HEK293 (cell line): ENCODE results near the gene CYTL1.

Source experiments
- CTCF ChIA-PET: fragments of 350-600 bp; formaldehyde crosslinking; extraction: SDS; loops from one replicate; lab custom pipeline; 2021; ENCODE audit warnings: antibody characterized with exemption; lab: Yijun Ruan, JAX
- POLR2A ChIA-PET: fragments of 300-600 bp; formaldehyde crosslinking; extraction: SDS; loops from one replicate; lab custom pipeline; 2020; ENCODE audit warnings: antibody characterized with exemption, inconsistent platforms; lab: Yijun Ruan, JAX
- H3K27ac ChIP-seq: fragments of 200-500 bp; sonication (Bioruptor generic); 2 replicates; pipeline ENCODE4 v1.5.1; 2014; ENCODE audit warnings: low read depth, low read length, control low read depth, inconsistent platforms; ENCODE audit errors: extremely low read depth
- H3K36me3 ChIP-seq, 2 experiments: fragments of 200-500 bp in 1 of 2; sonication (Bioruptor generic) in 1 of 2; 1 replicate in 1 of 2; 2 replicates in 1 of 2; pipeline ENCODE4 v1.5.1; 2014 to 2017; ENCODE audit warnings: inconsistent platforms in 2 of 2, low read length in 2 of 2; ENCODE audit not compliant: control insufficient read depth in 2 of 2, insufficient read depth in 1 of 2
- H3K4me1 ChIP-seq: fragments of 200-500 bp; sonication (Bioruptor generic); 2 replicates; pipeline ENCODE4 v1.5.1; 2014; ENCODE audit warnings: mild to moderate bottlenecking, low read length, inconsistent platforms; ENCODE audit not compliant: control insufficient read depth, insufficient read depth
- H3K4me3 ChIP-seq: 2 replicates; pipeline ENCODE4 v1.5.1; 2011; ENCODE audit warnings: low read depth, mild to moderate bottlenecking, control low read depth, low read length, moderate library complexity
- H3K9me3 ChIP-seq: fragments of 200-500 bp; sonication (Bioruptor generic); 2 replicates; pipeline ENCODE4 v1.5.1; 2014; ENCODE audit warnings: low read depth, low read length, inconsistent platforms; ENCODE audit not compliant: control insufficient read depth, insufficient read depth
- KLF10 ChIP-seq: fragments of 450-650 bp; IDR thresholded peaks from 2 replicates; pipeline ENCODE4 v1.5.1; 2018; ENCODE audit warnings: missing biosample characterization, mild to moderate bottlenecking, missing genetic modification characterization
- KLF7 ChIP-seq: fragments of 450-650 bp; formaldehyde crosslinking; IDR thresholded peaks from 2 replicates; pipeline ENCODE4 v1.5.1; 2016; ENCODE audit warnings: missing biosample characterization, missing genetic modification characterization, borderline replicate concordance
- MZF1 ChIP-seq: fragments of 450-650 bp; formaldehyde crosslinking; IDR thresholded peaks from 2 replicates; pipeline ENCODE4 v1.5.1; 2017; ENCODE audit warnings: missing biosample characterization, missing genetic modification characterization, borderline replicate concordance
- WT1 ChIP-seq: fragments of 450-650 bp; formaldehyde crosslinking; IDR thresholded peaks from 2 replicates; pipeline ENCODE4 v1.5.1; 2016; ENCODE audit warnings: missing biosample characterization, missing genetic modification characterization
- ZBTB20 ChIP-seq: fragments of 450-650 bp; formaldehyde crosslinking; IDR thresholded peaks from 2 replicates; pipeline ENCODE4 v1.5.1; 2016; ENCODE audit warnings: missing biosample characterization, missing genetic modification characterization
- ZFP69B ChIP-seq: fragments of 450-650 bp; formaldehyde crosslinking; IDR thresholded peaks from 2 replicates; pipeline ENCODE4 v1.5.1; 2016; ENCODE audit warnings: missing biosample characterization, missing genetic modification characterization
- ZIC2 ChIP-seq: fragments of 450-650 bp; formaldehyde crosslinking; IDR thresholded peaks from 2 replicates; pipeline ENCODE4 v1.5.1; 2016; ENCODE audit warnings: missing biosample characterization, missing genetic modification characterization
- ZNF10 ChIP-seq: fragments of 450-650 bp; formaldehyde crosslinking; IDR thresholded peaks from 2 replicates; pipeline ENCODE4 v1.5.1; 2017; ENCODE audit warnings: missing biosample characterization, missing genetic modification characterization
- ZNF2 ChIP-seq: fragments of 450-650 bp; formaldehyde crosslinking; IDR thresholded peaks from 2 replicates; pipeline ENCODE4 v1.5.1; 2016; ENCODE audit warnings: missing biosample characterization, missing genetic modification characterization
- ZNF501 ChIP-seq: fragments of 450-650 bp; formaldehyde crosslinking; IDR thresholded peaks from 2 replicates; pipeline ENCODE4 v1.5.1; 2016; ENCODE audit warnings: missing biosample characterization, missing genetic modification characterization
- ZNF624 ChIP-seq: fragments of 450-650 bp; formaldehyde crosslinking; IDR thresholded peaks from 2 replicates; pipeline ENCODE4 v1.5.1; 2017; ENCODE audit warnings: missing biosample characterization, missing genetic modification characterization
- ZNF792 ChIP-seq: fragments of 450-650 bp; formaldehyde crosslinking; IDR thresholded peaks from 2 replicates; pipeline ENCODE4 v1.5.1; 2016; ENCODE audit warnings: missing biosample characterization, missing genetic modification characterization
- ZNF830 ChIP-seq: fragments of 450-650 bp; IDR thresholded peaks from 2 replicates; pipeline ENCODE4 v1.5.0; 2018; ENCODE audit warnings: missing biosample characterization, missing genetic modification characterization, low read depth, mild to moderate bottlenecking, moderate library complexity
- ZSCAN23 ChIP-seq: fragments of 450-650 bp; formaldehyde crosslinking; IDR thresholded peaks from 2 replicates; pipeline ENCODE4 v1.5.1; 2016; ENCODE audit warnings: missing biosample characterization, missing genetic modification characterization
- TF ChIP-seq, protein P1 (sequence below): fragments of 450-650 bp; formaldehyde crosslinking; conservative IDR thresholded peaks from 2 replicates; pipeline ENCODE4 v1.5.1; 2016; ENCODE audit warnings: low read depth, missing biosample characterization, missing genetic modification characterization
- TF ChIP-seq, protein P2 (sequence below): fragments of 450-650 bp; formaldehyde crosslinking; IDR thresholded peaks from 2 replicates; pipeline ENCODE4 v1.5.1; 2016; ENCODE audit warnings: missing biosample characterization, missing genetic modification characterization
- TF ChIP-seq, protein P3 (sequence below): fragments of 450-650 bp; formaldehyde crosslinking; IDR thresholded peaks from 2 replicates; pipeline ENCODE4 v1.5.1; 2016; ENCODE audit warnings: missing biosample characterization, missing genetic modification characterization

CYTL1 gene

DNA sequence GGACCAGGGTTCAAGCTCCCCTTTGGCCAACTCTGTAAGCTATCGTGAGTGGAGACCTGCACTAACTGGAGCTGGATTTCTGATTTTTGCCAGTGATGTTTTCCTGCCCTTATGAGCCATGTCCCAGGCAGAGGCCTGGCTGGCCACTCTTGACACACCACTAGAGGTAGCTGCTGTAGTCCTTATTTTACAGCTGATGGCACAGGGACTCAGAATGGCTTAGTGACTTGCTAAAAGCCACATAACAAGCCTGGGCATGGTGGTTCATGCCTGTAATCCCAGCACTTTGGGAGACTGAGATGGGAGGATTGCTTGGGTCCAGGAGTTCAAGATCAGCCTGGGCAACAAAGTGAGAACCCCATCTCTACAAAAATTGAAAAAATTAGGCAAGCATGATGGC lies 33.4 kb downstream of the CYTL1 start:
- Histone ChIP-seq H3K4me1 (no peaks in the 10 kb centered on the region), H3K9me3 (no peaks in the 10 kb centered on the region), H3K27ac (no peak overlapping the region), H3K4me3 (no peak overlapping the region), H3K36me3 (no peaks in the 10 kb centered on the region)
- TF ChIP-seq KLF7 (tag by site-specific recombination) (no peak), ZNF792 (tag by site-specific recombination) (no peak), ZNF10 (no peak), ZNF501 (tag by site-specific recombination) (no peak), MZF1 (tag by site-specific recombination) (no peak), ZNF2 (no peak), ZSCAN23 (tag by site-specific recombination) (no peak), ZBTB20 (tag by site-specific recombination) (no peak), ZFP69B (no peak)
- TF ChIP-seq, protein P1, sequence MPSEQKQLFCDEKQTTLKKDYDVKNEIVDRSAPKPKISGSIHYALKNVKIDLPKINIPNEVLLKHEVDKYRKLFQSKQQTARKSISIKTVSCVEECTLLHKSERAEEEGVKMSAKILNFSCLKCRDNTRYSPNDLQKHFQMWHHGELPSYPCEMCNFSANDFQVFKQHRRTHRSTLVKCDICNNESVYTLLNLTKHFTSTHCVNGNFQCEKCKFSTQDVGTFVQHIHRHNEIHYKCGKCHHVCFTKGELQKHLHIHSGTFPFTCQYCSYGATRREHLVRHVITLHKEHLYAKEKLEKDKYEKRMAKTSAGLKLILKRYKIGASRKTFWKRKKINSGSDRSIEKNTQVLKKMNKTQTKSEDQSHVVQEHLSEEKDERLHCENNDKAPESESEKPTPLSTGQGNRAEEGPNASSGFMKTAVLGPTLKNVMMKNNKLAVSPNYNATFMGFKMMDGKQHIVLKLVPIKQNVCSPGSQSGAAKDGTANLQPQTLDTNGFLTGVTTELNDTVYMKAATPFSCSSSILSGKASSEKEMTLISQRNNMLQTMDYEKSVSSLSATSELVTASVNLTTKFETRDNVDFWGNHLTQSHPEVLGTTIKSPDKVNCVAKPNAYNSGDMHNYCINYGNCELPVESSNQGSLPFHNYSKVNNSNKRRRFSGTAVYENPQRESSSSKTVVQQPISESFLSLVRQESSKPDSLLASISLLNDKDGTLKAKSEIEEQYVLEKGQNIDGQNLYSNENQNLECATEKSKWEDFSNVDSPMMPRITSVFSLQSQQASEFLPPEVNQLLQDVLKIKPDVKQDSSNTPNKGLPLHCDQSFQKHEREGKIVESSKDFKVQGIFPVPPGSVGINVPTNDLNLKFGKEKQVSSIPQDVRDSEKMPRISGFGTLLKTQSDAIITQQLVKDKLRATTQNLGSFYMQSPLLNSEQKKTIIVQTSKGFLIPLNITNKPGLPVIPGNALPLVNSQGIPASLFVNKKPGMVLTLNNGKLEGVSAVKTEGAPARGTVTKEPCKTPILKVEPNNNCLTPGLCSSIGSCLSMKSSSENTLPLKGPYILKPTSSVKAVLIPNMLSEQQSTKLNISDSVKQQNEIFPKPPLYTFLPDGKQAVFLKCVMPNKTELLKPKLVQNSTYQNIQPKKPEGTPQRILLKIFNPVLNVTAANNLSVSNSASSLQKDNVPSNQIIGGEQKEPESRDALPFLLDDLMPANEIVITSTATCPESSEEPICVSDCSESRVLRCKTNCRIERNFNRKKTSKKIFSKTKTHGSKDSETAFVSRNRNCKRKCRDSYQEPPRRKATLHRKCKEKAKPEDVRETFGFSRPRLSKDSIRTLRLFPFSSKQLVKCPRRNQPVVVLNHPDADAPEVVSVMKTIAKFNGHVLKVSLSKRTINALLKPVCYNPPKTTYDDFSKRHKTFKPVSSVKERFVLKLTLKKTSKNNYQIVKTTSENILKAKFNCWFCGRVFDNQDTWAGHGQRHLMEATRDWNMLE, result no peak
- TF ChIP-seq, protein P2, sequence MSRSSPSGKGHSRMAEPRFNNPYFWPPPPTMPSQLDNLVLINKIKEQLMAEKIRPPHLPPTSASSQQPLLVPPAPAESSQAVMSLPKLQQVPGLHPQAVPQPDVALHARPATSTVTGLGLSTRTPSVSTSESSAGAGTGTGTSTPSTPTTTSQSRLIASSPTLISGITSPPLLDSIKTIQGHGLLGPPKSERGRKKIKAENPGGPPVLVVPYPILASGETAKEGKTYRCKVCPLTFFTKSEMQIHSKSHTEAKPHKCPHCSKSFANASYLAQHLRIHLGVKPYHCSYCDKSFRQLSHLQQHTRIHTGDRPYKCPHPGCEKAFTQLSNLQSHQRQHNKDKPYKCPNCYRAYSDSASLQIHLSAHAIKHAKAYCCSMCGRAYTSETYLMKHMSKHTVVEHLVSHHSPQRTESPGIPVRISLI (tag by site-specific recombination), result no peak
- ChIA-PET POLR2A (no interaction called here), CTCF (interaction anchor here (0.5 kb wide), 1 partner anchor 397 kb away, joined by 3 read pairs; no protein-coding TSS in a partner anchor)

DNA sequence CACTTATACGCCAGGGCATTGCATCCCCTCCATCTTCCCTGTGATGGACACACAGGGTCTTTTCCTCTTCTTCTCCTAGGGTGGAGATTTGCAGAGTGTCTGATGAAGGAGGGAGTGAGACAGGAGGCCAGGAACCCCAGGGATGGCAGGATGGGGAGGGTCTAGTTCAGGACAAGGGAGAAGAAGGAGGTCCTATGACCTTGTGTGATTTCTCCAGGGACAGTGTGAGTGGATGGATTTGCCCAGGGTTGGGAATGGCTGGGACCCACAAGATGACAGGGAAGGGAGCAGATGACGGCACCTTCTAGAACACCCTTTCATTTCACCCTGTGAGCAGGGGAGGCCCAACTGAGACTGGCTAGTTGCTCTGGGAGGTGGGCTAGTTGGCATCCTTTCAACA lies 34.2 kb downstream of the CYTL1 start:
- CTCF ChIA-PET, result no interaction called here
- TF ChIP-seq KLF10 (tag by site-specific recombination) (no peak), ZIC2 (tag by site-specific recombination) (no peak), ZNF830 (tag by site-specific recombination) (no peak)
- TF ChIP-seq, protein P3, sequence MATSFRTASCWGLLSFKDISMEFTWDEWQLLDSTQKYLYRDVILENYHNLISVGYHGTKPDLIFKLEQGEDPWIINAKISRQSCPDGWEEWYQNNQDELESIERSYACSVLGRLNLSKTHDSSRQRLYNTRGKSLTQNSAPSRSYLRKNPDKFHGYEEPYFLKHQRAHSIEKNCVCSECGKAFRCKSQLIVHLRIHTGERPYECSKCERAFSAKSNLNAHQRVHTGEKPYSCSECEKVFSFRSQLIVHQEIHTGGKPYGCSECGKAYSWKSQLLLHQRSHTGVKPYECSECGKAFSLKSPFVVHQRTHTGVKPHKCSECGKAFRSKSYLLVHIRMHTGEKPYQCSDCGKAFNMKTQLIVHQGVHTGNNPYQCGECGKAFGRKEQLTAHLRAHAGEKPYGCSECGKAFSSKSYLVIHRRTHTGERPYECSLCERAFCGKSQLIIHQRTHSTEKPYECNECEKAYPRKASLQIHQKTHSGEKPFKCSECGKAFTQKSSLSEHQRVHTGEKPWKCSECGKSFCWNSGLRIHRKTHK, result no peak
- H3K9me3 ChIP-seq, result no peaks in the 10 kb centered on the region
- no peaks in the 10 kb centered on the region for H3K36me3 ChIP-seq
- H3K27ac ChIP-seq, result no peak overlapping the region
- H3K4me1 ChIP-seq, result no peaks in the 10 kb centered on the region
- no peak overlapping the region for H3K4me3 ChIP-seq
- POLR2A ChIA-PET, result no interaction called here

DNA sequence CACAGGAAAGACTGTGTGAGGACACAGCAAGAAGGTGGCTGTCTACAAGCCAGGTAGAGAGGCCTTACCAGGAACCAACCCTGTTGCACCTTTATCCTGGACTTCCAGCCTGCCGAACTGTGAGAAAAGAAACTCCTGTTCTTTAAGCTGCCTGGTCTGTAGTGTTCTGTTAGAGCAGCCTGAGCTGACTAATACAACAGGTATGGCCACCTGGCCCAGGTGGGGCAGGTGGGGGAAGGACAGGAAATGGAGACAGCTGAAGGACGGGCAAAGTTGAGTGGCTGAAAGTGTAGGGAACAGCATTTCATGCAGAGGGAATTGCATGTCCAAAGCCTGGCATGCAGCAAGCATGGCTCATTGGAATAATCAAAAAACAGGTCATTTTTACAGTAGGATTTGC lies 35.1 kb downstream of the CYTL1 start:
- H3K36me3 ChIP-seq, result no peaks in the 10 kb centered on the region
- H3K4me1 ChIP-seq, result no peaks in the 10 kb centered on the region
- CTCF ChIA-PET, result no interaction called here
- no peak overlapping the region for H3K27ac ChIP-seq
- H3K9me3 ChIP-seq, result no peaks in the 10 kb centered on the region
- TF ChIP-seq WT1 (tag by site-specific recombination) (no peak), ZNF624 (no peak)
- POLR2A ChIA-PET, result no interaction called here
- H3K4me3 ChIP-seq, result no peak overlapping the region
